Coronary artery (tissue), 2 donors: ENCODE data around the gene PCMTD2.
"Not testable (repeated sequence)": the region's sequence is repeated elsewhere in the genome, so short reads cannot be mapped to it uniquely, and the experiment has no call there.

Experiments
- DNase-seq: peaks from one replicate; pipeline ENCODE4 v3.0.0-alpha.2; 2017; ENCODE audit warnings: low spot score
- H3K27ac ChIP-seq, 2 donors: fragments of 200-600 bp; sonication (generic); one replicate each; pipeline ENCODE4 v1.5.1; 2016 to 2019
- H3K4me3 ChIP-seq: fragments of 200-600 bp; sonication (generic); 2 replicates; pipeline ENCODE4 v1.5.1; 2016; ENCODE audit warnings: mild to moderate bottlenecking, moderate library complexity
- TF ChIP-seq, protein P1 (sequence below): fragments of 200-600 bp; sonication (generic); IDR thresholded peaks from one replicate; pipeline ENCODE4 v1.5.1; 2019; ENCODE audit warnings: antibody characterized with exemption

Gene PCMTD2

DNA sequence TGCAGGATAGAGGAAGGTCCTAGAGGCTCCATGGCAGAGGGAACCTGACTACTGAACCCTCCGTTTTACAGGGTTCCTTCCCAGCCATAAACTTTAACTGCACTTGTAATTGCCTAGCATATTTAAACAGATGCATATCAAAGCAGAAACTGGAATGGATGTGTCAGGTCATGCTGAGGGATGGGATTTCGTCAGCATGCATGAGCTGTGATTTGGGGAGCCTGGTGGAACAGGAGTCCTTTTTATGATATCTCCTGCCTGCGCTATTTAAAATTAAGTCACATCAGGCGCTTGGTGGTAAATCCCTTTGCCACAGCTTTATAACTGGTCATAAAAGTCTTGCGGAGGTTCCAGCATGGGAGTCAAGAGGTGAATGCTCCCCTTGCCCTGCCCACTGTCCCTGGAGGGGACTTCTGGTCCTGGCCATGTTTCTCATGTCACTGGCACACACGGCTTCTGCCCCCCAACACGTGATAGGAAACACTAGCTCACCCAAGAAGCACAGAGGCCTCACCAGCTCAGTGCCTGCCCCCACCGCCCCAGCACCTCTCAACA lies 26.0 kb upstream of the PCMTD2 start:
- no peak for DNase-seq
- H3K4me3 ChIP-seq = no peak overlapping the region
- H3K27ac ChIP-seq = no peak overlapping the region
- TF ChIP-seq, protein P1, sequence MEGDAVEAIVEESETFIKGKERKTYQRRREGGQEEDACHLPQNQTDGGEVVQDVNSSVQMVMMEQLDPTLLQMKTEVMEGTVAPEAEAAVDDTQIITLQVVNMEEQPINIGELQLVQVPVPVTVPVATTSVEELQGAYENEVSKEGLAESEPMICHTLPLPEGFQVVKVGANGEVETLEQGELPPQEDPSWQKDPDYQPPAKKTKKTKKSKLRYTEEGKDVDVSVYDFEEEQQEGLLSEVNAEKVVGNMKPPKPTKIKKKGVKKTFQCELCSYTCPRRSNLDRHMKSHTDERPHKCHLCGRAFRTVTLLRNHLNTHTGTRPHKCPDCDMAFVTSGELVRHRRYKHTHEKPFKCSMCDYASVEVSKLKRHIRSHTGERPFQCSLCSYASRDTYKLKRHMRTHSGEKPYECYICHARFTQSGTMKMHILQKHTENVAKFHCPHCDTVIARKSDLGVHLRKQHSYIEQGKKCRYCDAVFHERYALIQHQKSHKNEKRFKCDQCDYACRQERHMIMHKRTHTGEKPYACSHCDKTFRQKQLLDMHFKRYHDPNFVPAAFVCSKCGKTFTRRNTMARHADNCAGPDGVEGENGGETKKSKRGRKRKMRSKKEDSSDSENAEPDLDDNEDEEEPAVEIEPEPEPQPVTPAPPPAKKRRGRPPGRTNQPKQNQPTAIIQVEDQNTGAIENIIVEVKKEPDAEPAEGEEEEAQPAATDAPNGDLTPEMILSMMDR = no peak

DNA sequence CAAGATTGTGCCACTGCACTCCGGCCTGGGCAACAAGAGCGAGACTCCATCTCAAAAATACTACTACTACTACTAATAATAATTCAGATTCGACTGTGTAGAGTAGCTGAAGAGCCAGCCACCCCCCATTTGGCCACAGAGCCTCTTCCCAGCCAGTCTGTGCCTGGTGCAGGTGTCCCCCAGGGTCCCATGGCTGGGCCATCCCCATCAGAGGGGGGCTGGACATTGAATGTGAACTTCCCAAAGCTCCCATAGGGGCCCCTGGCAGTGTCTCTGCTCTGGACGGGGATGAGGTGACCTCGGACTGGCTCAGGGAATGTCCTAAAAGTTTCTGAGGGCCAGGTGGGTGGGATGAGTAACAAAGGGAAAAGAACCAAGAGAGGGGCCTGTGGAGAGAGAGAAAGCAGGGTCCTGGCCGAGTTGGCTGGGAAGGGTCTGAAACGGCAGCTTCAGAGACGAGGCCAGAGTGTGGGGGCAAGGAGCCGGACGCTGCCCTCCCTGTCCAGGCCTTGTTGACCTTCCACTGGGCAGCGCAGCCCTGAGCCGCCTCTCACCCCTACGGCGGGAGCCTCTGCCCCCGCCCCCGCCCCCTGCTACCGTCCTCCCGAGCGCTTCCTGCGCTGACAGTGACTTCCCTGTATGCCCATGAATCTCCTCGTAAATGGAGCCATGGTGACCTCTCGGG lies 24.9 kb upstream of the PCMTD2 start:
- H3K27ac ChIP-seq = no peak overlapping the region
- no peak overlapping the region for H3K4me3 ChIP-seq
- TF ChIP-seq, protein P1 = no peak
- DNase-seq = no peak

DNA sequence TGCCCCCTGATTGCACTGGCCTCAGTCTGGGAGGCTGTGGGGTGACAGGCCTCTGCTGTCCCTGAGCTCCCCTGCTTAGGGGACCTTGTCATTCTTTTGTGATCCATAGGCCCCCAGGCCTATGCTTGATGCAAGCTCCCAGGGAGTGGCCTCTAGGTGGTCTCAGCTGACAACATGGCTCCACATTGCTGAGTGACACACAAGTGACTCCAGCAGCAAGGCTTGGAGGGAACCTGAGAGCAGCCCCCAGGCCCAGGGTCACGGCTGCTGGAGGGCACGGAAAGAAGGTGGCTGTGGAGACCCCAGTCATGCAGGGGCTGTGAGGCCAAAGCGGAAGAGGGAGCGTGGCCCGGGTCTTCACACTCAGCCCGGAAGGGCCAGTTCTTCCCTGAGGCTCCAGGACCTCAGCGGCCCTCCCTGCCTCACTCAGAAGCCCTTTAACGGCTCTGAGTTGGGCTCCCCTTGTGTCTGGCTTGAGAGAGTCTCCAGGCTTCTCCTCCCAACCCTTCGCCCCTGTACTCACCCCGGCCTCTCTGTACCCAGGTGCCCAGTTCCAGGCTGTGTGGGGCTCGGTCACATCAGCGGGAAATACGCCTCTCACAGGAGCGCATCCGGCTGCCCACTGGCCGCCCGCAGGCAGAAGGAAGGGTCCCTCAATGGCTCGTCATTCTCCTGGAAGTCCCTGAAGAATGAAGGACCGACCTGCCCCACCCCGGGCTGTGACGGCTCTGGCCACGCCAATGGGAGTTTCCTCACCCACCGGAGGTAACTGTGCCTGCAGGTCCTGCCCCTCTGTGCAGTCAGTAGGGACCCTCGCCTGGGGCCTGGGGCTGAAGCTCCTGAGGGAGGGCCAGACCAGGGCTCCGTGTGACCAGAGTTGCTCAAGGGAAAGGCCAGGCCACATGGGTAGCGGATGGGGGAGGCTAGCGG lies 23.7 kb upstream of the PCMTD2 start:
- TF ChIP-seq, protein P1 = no peak
- Histone ChIP-seq H3K4me3 (no peak overlapping the region), H3K27ac (no peak overlapping the region)
- no peak for DNase-seq

DNA sequence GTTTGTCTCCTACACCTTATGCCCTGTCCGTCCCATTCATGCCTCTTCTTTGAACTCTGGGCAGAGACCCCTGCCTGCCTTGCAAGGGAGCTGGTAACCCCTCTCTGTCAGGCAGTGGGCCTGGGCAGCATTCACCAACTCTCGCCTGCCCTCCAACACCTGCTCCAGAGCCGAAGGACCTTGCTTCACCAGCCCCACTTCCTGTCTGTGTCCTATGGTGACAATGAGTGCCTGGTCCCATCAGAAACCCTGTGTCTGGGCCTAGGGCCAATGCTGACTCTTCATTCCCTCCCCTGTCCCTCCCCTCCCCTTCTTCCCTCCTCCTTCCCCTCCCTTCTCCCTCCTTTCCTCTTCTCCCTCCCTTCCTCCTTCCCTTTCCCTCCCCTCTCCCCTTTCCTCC lies 22.8 kb upstream of the PCMTD2 start:
- DNase-seq = no peak
- Histone ChIP-seq H3K27ac (no peak overlapping the region), H3K4me3 (no peak overlapping the region)
- TF ChIP-seq, protein P1 = no peak

DNA sequence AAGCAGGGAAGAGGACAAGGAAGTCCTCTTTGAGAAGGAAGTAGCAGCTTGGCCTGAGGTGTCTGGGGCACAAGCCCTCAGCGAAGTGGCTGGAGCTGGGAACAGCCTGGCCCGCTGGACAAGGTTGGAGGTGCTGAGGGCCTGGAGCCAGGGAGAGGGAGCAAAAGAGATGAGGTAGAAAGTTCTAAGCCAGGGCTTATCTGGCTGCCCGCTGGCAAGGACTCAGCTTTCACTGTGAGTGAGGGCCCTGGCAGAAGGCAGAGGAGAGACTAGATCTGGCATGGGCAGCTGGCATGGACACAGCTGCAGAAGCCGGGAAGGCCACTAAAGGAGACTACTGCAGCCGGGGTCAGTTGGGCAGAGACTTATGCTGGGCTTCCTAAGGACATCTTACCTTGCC lies 21.8 kb upstream of the PCMTD2 start:
- TF ChIP-seq, protein P1 = no peak
- no peak overlapping the region for H3K4me3 ChIP-seq
- no peak overlapping the region for H3K27ac ChIP-seq
- no peak for DNase-seq

DNA sequence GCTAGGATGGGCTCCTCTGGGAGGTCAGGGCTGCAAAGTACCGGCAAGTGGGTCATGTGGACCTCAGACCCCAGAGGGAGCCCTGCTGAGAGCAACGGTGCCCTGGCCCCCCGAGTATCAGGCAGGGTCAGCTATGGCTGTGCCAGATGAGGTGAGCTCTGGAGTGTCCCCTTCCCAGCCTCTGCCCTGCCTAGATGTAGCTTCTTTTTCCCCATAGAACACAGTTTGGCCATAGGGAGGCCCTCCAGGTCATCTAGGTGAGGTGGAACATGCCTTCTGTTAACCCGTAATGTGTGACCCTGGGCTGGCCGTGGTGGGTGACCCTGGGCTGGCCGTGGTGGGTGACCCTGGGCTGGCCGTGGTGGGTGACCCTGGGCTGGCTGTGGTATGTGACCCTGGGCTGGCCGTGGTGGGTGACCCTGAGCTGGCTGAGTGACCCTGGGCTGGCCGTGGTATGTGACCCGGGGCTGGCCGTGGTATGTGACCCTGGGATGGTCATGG lies 21.2 kb upstream of the PCMTD2 start:
- TF ChIP-seq, protein P1 = no peak
- Histone ChIP-seq H3K27ac (no peak overlapping the region), H3K4me3 (no peak overlapping the region)
- no peak for DNase-seq

DNA sequence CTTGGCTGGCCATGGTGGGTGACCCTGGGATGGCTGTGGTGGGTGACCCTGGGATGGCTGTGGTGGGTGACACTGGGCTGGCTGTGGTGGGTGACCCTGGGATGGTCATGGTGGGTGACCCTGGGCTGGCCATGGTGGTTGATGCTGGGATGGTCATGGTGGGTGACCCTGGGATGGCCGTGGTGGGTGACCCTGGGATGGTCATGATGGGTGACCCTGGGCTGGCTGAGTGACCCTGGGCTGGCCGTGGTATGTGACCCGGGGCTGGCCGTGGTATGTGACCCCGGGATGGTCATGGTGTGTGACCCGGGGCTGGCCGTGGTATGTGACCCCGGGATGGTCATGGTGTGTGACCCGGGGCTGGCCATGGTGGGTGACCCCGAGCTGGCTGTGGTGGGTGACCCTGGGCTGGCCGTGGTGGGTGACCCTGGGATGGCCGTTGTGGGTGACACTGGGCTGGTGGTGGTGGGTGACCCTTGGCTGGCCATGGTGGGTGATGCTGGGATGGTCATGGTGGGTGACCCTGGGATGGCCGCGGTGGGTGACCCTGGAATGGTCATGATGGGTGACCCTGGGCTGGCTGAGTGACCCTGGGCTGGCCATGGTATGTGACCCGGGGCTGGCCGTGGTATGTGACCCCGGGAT lies 20.5 kb upstream of the PCMTD2 start:
- H3K27ac ChIP-seq, H3K4me3 ChIP-seq, DNase-seq: not testable (repeated sequence)
